Measurements from ENCODE around the gene TNNT2.

Gene TNNT2

GRCh38 chr1:201356701-201357100 lies 20.8 kb downstream of the TNNT2 start:
- no peak for DNase-seq (ENCODE audit: low spot score)

GRCh38 chr1:201356236-201356635 lies 21.2 kb downstream of the TNNT2 start:
- no peak for DNase-seq (ENCODE audit: low spot score)

GRCh38 chr1:201355471-201355870 lies 22.0 kb downstream of the TNNT2 start:
- no peak for DNase-seq (ENCODE audit: low spot score)

- no peak for DNase-seq (ENCODE audit: low spot score)
Measured at GRCh38 chr1:201354901-201355295, 22.6 kb downstream of the TNNT2 start.

- DNase-seq (ENCODE audit: low spot score) = no peak
Measured at GRCh38 chr1:201354151-201354900, 23.2 kb downstream of the TNNT2 start.

GRCh38 chr1:201353186-201353940 lies 24.1 kb downstream of the TNNT2 start:
- no peak for DNase-seq (ENCODE audit: low spot score)

- no peak for DNase-seq (ENCODE audit: low spot score)
Measured at GRCh38 chr1:201351617-201352016, 25.9 kb downstream of the TNNT2 start.

GRCh38 chr1:201350884-201351283 lies 26.6 kb downstream of the TNNT2 start:
- no peak for DNase-seq (ENCODE audit: low spot score)

GRCh38 chr1:201350361-201350725 lies 27.1 kb downstream of the TNNT2 start:
- DNase-seq (ENCODE audit: low spot score) = no peak

- no peak for DNase-seq (ENCODE audit: low spot score)
Measured at GRCh38 chr1:201349092-201349491, 28.4 kb downstream of the TNNT2 start.

GRCh38 chr1:201348211-201348566 lies 29.3 kb downstream of the TNNT2 start:
- no peak for DNase-seq (ENCODE audit: low spot score)

- DNase-seq (ENCODE audit: low spot score) = no peak
Measured at GRCh38 chr1:201347498-201348210, 29.8 kb downstream of the TNNT2 start.

- no peak for DNase-seq (ENCODE audit: low spot score)
Measured at GRCh38 chr1:201346987-201347386, 30.5 kb downstream of the TNNT2 start.

- no peak for DNase-seq (ENCODE audit: low spot score)
Measured at GRCh38 chr1:201346337-201346939, 31.0 kb downstream of the TNNT2 start.

- no peak for DNase-seq (ENCODE audit: low spot score)
Measured at GRCh38 chr1:201345081-201345355, 32.5 kb downstream of the TNNT2 start.

- DNase-seq (ENCODE audit: low spot score) = no peak
Measured at GRCh38 chr1:201344206-201345080, 33.0 kb downstream of the TNNT2 start.

GRCh38 chr1:201341377-201341776 lies 36.1 kb downstream of the TNNT2 start:
- no peak for DNase-seq (ENCODE audit: low spot score)

GRCh38 chr1:201336711-201337450 lies 40.6 kb downstream of the TNNT2 start:
- DNase-seq (ENCODE audit: low spot score) = no peak

GRCh38 chr1:201335901-201336300 lies 41.6 kb downstream of the TNNT2 start:
- no peak for DNase-seq (ENCODE audit: low spot score)

- no peak for DNase-seq (ENCODE audit: low spot score)
Measured at GRCh38 chr1:201335174-201335870, 42.2 kb downstream of the TNNT2 start.

Data from CD4-positive, alpha-beta T cell treated with Interleukin-2 at 100 ng/mL for 4 hours (primary cell).